Left forelimb (tissue), 1 donor: ENCODE results near the gene TH.
"Not testable (repeated sequence)": the region's sequence is repeated elsewhere in the genome, so short reads cannot be mapped to it uniquely, and the experiment has no call there.

Experiments
- DNase-seq: peaks from one replicate; pipeline ENCODE4 v3.0.0-alpha.2; 2018; ENCODE audit warnings: low spot score

TH gene

GRCh38 chr11:2178055-2178773 is 6.6 kb upstream of the TH start:
- not testable (repeated sequence) for DNase-seq

GRCh38 chr11:2177076-2177475 is 5.5 kb upstream of the TH start:
- DNase-seq, result no peak

DNA sequence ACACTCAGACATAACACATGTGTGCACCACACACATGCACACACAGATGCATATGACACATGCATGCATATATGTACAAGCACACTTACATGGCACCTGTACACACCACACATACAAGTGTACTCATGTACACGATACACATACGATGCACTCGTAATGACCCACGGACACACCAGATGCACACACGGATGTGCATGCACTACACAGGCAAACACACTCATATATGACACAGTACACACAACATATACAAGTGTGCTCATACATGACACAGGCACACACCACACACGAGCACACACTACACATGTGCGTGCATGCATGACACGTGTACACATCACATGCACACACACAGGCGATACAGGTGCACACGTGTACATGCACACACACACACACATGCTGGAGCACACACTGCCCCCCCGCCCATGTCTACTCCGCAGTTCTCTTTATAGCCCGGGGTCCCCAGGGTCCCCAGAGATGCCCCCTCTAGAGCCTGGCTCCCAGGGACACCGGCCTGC is 4.8 kb upstream of the TH start:
- no peak for DNase-seq

- DNase-seq, result no peak
These were observed 4.0 kb upstream of the TH start for GRCh38 chr11:2175659-2176058.

DNA sequence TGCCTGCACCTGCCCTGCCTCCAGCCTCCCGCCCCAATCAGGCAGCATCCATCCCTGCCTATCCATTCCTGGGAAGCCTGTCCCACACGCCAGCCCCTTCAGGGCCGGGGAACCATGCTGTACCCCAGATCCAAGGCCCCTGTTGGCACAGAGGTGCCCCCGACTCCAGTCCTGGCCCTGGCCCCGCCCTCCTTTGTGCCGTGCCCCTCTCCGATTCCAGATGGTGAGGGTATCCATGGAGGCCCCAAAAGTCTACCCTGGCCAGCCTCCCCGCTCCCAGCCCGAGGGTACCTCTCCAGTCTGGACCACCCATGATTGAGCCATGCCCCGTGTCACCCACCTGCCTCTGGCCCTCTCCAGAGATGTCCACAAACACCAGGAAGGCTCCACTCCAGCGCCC is 2.7 kb upstream of the TH start:
- DNase-seq, result no peak

GRCh38 chr11:2173761-2174160 is 2.1 kb upstream of the TH start:
- no peak for DNase-seq

- DNase-seq, result no peak
These were observed 1.6 kb upstream of the TH start for GRCh38 chr11:2173150-2173693.

- no peak for DNase-seq
These were observed 1.1 kb upstream of the TH start for GRCh38 chr11:2172676-2173075.

- no peak for DNase-seq
These were observed 1.7 kb downstream of the TH start for GRCh38 chr11:2169626-2170570.

- no peak for DNase-seq
These were observed 2.6 kb downstream of the TH start for GRCh38 chr11:2169005-2169378.

DNA sequence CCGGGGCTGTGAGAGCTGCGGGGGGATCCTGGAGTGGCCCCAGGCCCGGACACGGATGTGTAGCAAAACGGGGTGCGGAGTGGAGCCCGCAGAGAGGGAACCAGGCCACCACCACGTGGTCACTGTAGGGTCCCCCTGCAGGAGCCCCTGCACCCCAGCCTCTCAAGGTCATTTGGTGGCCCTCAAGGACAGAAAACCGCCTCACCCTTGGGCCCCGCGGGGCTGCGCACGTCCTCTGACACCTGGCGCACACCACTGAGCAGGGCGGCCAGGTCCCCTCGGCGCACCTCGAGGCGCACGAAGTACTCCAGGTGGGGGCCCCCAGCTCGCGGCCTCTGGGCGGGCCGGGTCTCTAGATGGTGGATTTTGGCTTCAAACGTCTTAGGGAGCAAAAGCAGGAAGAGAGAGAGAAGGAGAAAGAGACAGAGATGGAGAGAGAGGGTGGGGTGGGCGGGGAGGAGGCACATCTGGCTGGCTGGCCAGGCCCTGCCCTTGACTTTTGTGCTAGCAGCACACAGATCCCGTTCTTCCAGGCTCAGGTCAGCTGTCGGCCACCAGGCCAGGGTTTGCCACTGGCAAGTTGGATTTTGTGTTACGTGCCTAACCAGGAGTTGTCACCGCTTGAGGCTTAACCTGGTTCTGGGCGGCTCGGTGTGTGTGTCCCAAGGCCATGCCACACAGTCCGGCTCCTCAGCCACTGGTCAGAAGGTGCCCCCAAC is 3.2 kb downstream of the TH start:
- no peak for DNase-seq

DNA sequence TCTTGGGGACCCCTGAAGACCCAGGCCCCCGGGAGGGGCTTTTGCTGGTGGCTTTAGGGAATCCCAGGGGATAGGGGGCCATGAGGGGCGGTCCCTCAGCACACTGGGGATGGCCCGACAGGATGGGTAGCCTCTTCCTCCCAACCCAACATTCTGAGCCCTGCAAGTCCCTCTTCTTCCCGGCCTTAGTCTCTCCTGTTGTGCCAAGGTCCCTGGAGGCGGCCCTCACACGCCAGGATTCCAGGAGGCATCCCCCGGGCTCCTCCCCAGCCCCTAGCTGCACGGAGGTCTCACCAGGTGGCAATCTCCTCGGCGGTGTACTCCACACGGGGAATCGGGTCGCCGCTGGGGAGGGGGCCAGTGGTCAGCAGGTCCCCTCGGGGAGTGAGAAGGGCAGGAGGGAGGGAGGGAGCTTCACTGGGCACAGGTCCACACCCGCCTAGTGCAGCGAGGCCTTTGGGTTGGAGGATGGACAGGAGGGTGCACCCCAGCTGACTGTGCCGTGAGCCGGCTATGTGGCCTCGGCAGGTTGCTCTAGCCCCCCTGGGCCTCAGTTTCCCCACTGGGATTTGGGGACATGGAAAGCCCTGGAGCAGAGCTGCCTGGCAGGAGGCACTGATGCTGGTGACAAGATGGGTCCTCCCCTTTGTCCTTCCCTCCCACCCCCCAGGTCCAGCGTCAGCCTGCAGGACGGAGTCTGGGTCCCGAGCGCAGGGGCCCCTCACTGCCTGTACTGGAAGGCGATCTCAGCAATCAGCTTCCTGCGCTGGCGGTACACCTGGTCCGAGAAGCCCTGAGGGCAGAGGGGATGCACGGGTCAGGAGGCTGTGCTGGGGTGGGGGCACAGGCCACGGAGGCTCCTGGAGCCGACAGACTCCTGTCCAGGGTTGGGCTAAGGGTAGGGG is 4.2 kb downstream of the TH start:
- DNase-seq, result no peak

DNA sequence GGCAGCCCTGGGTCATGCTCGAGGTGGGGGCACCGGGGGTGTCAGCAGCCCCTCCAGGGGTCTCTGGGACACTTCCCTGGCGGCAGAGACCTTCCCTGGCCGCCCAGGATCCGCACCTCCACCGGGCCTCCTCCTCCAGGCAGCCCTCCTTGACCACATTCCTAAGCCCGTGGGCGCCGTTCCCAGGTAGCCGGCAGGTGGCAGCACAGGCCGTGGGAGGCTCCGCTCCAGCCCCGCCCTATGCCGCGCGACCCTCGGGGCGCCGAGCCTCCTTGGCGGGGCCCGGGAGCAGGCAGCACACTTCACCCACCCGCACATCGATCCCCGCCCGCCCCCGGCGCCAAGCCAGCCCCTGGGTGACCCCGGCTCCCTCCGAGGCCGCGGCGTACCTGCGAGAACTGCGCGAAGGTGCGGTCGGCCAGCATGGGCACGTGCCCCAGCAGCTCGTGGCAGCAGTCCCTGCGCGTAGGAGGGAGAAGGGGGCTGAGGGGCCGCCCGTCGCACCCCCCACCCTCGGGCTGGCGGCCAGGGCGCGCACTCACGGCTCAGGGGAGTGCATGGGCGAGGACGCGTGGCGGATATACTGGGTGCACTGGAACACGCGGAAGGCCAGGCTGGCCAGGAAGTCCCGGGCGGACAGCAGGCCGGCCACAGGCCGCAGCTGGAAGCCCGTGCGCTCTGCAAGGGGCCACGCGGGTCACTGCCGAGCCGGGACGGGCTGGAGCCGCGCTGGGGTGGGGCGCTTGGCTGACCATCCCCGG is 5.3 kb downstream of the TH start:
- DNase-seq, result no peak

DNA sequence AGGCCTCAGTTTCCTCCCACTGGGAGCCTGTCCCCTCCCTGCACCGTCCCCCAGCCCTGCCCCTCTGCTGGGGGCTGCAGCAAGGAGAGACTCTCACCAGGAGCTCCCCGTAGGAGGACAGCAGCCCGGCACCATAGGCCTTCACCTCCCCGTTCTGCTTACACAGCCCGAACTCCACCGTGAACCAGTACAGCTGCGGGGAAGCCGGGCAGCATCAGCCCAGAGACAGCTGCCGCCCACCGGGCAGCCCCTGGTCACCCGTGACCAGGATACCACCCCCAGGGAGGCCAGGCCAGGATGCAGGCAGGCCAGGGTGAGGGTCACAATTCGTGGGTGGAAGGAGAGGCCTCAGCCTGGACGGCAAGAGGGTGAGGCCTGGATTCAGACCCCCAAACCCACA is 6.0 kb downstream of the TH start:
- DNase-seq, result no peak

GRCh38 chr11:2164861-2165555 is 6.6 kb downstream of the TH start:
- DNase-seq, result no peak

DNA sequence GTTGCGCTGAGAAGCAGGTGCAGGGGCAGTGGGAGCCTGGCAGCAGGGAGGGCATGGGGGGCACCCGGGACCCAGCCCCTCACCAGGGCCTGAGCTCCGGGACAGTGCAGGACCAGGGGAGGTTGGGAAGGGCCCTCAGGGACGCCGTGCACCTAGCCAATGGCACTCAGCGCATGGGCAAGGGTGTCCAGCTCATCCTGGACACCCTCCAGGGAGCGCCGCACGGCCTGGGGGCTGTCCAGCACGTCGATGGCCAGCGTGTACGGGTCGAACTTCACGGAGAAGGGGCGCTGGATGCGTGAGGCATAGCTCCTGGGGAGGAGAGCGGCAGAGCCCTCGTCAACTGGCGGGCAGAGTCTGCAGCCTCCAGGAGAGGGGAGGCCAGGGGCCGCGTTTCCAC is 7.5 kb downstream of the TH start:
- DNase-seq, result no peak

DNA sequence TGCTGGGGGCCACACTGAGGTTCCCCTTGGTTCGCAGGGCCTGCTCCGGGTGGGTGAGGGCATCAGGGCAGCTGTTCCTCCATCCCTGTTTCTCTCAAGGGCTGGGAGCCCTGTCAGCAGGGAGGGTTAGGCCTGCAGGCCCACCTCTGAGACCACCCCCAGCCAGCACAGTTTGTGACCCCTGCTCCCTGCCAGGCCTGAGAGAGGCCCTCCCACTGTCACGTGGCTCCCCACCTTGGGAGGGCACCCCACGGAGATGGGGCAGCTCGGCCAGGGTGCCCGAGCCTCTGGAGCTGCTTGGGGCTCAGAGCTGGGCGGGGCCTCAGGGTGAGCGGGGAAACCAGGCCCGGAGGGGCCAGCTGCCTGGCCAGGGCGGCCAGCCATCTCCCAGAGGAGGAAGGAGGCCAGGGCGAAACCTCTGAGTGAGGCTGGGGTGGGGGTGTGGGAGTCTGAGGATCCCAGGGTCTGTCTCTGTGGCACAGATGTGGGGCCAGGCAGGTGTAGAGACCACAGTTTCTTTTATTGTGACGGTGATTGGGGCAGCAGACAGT is 8.1 kb downstream of the TH start:
- no peak for DNase-seq

- DNase-seq, result no peak
These were observed 10.8 kb downstream of the TH start, which contains the start of gene INS for GRCh38 chr11:2160736-2161259. INS (minus strand) TSS chr11:2161209; CDS start chr11:2160971, 238 bp downstream.
